ENCODE data around the gene FNDC3B. TPM values are rescaled to one million over a fixed set of nuclear protein-coding genes. Genes with fewer than 3 reads are reported as not detected.

Gene FNDC3B
- polyA plus RNA-seq, 1 donor = 56.3 TPM

DNA sequence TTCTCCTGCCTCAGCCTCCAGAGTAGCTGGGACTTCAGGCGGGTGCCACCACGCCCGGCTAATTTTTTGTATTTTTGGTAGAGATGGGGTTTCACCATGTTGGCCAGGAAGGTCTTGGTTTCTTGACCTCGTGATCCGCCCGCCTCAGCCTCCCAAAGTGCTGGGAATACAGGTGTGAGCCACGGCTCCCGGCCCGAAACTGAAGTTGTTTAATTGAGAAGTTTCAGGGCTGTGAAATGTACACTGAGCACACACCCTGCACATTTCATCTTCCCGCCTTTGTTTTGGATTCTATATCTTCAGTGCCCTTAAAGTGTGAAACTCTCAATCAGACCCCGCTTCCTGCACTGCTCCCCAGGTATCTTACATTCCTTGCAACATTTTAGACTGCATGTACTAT is 149.1 kb downstream of the FNDC3B start:
- DNase-seq (ENCODE audit: low read depth) = no peak

DNA sequence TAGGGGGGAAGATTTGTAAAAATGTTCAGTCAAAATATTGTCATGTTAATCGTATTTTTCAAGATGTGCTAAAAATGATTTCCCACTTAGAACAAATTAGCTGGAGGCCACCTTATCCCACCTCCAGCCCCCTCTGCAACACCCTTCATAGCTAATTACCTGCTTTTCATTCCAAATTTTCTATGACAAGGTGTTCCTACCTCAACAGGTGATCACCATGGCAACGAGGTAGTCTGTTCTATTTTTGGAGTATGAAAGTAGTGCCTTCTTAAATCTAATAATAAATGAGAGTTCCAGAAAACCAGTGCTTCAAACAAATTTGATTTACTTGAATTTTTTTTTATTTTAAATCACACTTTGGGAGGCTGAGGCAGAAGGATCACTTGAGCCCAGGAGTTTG is 149.8 kb downstream of the FNDC3B start:
- no peak for DNase-seq (ENCODE audit: low read depth)

DNA sequence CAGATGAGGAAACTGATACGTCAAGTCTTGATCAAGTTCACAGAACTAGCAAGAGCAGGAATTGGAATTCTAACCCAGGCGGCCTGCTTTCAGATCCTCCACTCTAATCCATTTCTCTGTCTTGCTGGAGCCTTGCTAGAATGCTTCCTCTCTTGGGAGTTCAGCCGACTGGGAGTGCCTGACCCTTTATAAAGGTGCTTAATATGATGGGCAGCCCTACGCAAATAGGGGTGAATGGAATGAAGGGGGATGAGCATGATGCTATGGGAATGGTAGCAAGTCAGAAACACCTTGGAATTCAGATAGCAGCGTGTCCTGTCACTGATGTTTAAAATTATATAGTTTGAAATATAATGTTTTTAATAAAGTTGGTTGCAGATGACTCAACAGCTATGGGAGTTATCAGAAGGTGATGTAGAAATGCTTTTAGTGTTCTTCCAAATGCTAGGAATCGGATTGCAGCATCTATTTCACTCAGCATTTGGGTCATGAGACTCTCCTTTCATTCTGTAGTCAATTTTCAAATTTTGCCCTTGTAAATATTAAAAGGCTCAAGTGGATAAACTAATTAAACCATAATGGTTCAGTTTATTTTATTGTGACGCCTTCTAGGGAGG is 150.7 kb downstream of the FNDC3B start:
- DNase-seq (ENCODE audit: low read depth) = no peak

DNA sequence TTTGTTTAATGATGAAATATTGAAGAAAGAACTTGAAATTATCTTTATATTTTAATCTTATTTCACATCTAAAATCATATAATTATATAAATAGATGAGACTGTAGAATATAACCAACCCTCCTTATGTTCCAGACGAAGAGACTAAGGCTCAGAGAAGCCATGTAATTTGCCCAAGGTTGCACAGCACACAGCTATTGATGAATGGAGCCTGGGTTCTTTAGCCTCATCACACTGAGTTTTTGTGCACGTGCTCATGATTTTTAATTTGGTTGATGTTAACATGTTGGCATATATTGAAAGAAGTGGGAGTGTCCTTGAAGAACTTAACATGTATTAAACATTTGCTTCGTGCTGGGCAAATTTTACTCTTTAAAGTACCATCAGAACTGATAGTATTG is 151.6 kb downstream of the FNDC3B start:
- no peak for DNase-seq (ENCODE audit: low read depth)

DNA sequence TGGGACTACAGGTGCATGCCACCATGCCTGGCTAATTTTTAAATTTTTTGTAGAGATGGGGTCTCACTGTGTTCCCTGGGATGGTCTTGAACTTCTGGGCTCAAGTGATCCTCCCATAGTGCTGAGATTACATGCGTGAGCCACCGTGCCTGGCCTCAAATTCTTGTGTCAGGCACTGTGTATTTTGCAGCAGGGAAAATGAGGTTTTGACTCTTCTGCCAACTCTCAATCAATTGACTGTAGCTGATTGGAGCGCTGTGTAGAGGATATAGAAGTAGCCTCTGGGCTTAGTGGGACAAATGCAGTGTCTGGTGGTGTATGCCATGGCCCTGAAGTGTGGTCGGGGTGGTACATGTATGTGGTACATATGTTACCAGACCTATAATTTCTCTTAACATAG is 152.3 kb downstream of the FNDC3B start:
- DNase-seq (ENCODE audit: low read depth) = no peak

DNA sequence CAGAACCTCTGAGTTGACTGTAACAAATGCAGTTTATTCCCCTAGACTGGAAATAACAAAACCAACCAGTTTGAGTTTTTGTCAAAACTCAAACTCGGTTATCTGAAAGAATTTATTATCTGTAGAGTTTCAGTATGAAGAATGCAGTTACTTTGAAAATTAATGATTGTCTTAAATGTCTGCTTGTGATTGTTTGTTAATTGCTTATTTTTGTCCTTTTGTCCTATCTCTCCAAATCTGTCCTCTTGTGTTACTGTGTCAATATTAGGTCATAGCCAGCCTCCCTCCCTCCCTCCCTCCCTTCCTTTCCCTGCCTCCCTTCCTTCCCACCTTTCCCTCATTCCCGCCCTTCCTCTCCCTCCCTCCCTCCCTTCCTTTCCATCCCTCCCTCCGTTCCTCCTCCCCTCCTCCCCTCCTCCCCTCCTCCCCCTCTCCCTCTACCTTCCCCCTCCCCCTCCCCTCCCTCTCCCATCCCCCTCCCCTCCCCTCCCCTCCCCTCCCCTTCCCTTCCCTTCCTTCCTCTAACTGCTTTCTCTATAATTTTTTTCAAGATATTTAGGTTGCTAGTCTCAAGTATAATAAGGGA is 153.5 kb downstream of the FNDC3B start:
- no peak for DNase-seq (ENCODE audit: low read depth)

DNA sequence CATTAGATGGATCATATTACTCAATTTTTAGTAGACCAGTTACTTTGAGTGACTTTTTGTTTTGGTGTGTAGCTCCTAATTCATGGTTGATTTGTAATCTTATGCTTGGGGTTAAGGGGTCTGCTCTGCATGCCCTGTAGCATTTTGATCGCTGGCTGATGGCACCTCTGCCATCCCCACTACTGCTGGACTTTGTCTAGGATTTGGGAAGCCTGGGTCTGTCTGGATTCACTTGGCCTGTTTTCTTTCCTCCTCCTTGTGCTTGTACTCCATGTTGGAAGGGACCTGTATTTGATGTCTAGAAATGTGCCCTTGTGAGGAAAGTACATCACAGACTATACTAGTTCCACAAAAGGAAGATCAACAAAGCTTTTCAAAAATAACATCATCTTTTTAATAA is 154.1 kb downstream of the FNDC3B start:
- DNase-seq (ENCODE audit: low read depth) = no peak

DNA sequence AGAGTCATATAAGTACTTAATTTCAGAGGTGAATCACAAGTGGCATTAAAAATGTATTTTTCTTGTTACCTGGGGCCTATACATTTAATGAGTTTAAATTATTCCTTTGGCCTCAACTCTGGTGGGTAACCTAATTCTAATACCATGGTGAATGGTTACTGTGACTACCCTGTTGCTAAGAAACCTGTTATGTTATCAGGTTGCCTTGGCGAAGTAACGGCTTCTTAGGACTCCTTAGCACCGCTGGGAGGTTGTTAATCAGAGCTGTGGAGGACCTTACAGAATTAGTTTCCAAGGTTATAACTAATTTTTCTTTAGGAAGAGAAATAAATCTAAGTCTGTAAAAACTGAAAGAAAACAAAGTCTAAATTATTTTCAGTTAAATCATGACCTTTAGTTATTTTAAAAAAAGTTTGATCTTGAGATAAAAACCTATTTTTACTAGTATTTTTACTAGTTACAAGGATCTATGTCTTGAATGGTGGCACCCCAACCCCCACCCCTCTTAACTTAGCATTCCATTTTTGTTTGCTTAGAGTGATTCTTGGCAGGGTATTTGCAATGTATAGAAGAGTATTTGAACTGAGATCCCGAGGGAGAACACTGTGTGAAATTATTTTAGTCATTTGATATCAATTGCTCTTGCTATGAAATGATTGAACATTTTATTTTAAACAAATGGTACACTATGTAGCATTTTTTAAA is 155.5 kb downstream of the FNDC3B start:
- DNase-seq (ENCODE audit: low read depth) = no peak

DNA sequence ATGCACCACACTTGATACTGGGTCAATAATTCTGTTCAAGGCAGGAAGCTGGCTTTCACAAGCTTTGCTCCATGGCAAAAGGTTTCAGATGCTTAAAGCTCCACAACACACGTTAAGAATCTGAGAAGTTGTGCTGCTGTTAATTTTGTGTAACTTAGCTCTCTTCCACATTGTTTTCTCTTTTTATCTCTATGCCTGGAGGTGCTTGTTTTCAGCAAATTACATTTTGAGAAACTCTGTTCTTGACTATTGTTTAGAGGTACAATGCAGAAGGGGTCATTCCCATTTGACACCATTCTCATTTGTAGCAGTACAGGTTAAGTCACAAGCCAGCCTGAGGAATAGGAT is 156.0 kb downstream of the FNDC3B start:
- DNase-seq (ENCODE audit: low read depth) = no peak

DNA sequence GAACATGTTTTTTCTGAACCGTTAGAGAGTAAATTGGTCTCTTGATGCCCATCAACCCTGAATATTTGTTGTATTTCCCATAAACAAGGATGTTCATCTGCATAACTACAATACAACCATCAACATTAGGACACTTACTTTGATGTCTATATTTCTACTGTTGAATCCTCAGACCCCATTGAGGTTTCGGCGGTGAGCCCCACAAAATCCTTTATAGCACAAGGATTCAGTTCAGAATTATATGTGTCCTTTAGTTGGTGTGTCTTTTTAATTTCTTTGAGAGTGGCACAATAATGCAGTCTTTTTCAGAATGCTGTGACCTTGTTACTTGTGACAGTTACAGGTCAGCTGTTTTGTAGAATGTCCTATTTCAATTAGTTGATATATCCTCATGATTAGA is 158.0 kb downstream of the FNDC3B start:
- no peak for DNase-seq (ENCODE audit: low read depth)

DNA sequence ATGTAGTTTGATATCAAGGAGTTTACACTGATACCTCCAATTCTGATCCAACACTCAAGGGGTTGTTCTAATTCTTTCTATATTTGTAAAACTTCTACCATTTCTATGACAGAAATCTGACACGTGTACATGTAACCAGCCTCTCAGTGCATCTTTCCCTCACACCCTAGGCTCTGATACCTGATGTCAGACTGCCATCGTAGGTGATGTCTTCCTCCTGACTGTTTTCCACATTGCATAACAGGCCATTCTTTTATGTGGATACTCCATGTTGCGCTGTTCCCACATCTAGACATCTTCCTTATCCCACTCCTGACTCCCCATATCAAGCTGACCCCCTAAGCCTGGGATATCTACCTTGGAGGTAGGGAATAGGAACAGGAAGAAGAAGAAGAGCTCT is 159.1 kb downstream of the FNDC3B start:
- no peak for DNase-seq (ENCODE audit: low read depth)

DNA sequence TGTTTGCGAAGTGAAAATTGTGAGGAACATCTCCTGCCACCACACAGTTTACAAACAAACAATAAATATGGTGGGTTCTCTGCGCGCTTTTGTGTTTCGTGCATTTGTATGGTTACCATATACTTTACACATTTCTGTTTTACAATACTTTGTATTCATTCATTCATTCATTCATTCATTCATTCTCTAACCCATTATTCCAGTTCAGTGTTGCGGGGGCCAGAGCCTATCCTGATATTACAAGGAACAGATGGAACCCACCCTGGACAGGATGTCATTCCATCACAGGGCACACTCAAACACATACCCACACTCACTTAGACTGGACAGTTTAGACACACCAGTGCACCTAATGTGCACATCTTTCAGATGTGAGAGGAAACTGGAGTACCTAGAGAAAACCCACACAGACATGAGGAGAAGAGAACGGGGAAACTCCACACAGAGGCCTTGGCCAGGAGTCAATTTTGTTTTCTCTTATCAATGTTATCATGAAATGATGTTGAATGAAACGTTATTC is 160.5 kb downstream of the FNDC3B start:
- no peak for DNase-seq (ENCODE audit: low read depth)

DNA sequence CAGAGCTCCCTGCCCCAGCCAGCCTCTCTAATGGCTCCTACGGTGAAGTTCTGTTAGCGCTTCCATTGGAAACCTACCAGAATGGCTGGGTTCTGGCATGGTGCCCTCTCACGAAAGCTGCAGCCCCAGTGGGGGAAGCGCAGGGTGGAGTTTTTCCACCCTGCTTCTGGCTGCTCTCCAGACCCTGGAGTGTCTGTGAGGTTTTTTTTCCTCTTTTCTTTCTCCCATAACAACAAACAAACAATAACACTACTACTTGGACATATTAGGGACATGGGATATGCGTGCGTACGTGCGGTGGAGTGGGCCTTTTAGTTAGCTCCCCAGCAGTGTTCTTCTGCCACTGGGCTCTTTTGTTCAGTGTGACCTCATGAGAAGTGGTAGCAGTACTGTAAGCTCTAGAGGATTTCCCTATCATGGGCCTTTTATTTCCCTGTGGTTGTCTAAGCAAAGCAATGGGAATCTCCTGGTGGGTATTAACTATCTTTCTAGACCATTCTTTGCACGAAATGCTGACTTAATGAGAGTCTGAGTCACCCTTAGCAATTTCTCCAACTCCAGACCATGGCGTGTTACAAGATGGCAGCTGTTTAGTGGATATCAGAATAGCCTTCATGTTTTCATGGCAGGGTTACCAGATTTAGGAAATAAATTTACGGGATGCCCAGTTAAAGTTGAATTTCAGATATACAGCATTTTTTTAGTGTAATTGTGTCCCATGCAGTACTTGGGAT is 161.9 kb downstream of the FNDC3B start:
- peak; percentile 58 for DNase-seq (ENCODE audit: low read depth)

DNA sequence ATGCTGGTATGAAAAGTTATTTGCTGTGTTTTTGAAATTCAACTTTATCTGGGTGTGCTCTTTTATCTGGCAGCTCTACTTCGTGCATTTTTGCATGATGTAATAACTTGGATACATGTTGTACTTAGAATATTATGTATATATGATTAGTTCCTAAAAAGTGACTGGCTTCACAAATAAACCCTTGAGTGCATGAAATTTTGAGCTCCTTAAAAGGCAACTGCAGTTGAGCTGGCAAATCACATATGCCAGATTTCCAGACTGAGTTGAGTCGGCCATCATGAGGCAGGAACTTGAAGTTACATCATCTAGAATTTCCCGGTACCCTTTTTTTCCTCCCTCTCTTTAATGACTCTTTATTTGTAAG is 162.5 kb downstream of the FNDC3B start:
- DNase-seq (ENCODE audit: low read depth) = peak; percentile 57

DNA sequence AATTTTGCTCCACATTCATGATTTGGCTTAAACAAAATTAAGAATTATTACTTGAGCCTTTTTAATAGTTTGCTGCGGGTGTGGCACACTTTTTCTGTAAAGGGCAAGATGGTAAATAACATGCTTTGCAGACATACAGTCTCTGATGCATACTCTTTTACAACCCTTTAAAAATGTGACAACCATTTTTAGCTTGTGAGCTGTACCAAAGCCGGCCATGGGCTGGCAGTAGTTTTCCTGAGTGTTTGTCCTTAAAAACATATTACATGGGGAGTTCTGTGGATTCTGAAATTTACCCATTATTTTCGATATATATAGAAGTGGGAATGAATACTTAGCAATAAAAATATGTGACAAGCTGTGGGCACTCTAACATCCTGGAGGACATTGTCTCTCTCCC is 163.4 kb downstream of the FNDC3B start:
- no peak for DNase-seq (ENCODE audit: low read depth)

DNA sequence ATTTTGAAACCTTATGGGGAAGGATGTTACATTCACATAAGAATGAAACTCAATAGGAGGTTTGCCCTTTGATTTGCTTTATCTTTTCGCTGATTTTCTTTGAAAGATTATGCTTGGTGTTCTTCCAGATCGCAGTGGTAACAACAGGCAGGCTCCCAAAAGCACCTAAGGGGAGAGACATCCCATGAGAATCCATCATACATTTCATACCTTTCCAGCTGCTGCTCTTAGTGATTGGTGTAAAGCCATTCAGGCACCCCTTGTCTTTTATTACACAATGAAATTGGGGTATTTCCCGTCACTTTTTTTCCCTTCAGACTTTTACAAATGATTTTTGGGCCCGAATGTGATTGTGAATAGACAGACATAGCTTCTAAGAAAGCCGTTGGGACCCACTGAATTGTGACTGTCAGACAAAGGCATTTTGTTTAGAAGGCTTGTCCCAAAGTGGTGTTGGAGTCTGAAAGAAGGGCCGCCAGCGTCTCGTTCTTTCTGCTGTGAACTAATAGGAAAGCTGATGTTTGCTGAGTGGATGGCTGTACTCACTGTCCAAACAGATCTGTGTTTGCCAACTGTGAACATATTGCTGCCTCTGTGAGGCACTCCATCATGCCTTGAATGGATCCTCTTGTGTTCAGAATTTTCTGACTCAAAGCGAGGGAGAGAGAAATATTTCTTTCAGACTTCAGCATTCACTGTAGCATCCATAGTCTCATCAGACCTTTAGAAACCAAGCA is 164.3 kb downstream of the FNDC3B start:
- no peak for DNase-seq (ENCODE audit: low read depth)

DNA sequence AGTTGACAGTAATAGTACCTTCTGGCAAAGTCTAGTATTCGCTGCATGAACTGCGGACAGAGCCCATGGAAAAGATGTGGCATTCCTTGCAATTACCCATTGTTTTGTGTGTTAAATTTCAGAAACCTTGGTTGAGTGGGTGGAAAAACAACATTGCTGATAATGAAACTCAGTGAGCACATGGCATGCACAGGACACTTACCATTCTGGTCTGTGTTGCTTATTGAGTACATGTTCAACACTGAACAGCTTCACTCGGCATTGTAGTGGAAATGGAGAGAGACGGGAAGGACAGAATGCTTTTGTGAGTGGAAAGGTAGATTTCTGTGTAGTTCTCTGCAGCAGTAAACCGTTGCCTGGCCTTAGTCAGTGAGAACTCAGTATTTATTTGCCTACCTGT is 165.3 kb downstream of the FNDC3B start:
- DNase-seq (ENCODE audit: low read depth) = no peak

DNA sequence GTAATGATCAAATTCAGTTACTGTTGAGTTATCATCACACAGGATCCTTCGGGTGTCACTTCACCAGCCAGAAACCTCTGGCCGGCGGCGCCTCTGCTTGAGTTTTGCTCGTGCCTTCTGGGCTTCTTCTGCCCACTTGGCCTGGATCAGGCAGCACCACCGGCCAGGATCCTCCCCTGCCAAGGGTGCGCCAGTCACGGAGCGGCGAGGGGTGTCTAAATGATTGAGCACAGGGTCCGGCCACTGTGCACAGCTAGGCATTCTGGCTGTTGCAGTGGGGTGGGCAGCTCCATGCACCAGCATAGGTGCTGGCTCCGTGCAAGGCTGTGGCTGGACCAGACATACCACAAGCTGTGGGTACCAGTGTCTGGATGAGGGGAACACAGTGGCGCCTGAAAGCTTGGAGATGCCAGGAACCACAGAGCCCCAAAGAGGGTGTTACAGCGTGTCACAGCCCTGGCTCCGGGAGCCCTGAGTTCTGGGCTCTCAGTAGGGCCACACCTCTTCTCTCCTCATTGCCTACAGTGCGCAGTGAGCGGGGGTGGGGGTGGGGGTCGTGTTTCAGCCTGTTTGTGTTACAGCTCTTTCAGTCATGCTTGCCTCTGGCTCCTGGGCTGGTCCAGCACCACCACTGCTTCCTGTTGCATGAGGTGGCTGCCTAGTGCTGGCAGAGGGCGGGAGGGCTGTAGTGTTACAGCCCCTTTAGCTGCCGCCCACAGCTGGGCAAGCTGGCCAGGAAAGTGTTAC is 169.4 kb downstream of the FNDC3B start:
- DNase-seq (ENCODE audit: low read depth) = no peak

DNA sequence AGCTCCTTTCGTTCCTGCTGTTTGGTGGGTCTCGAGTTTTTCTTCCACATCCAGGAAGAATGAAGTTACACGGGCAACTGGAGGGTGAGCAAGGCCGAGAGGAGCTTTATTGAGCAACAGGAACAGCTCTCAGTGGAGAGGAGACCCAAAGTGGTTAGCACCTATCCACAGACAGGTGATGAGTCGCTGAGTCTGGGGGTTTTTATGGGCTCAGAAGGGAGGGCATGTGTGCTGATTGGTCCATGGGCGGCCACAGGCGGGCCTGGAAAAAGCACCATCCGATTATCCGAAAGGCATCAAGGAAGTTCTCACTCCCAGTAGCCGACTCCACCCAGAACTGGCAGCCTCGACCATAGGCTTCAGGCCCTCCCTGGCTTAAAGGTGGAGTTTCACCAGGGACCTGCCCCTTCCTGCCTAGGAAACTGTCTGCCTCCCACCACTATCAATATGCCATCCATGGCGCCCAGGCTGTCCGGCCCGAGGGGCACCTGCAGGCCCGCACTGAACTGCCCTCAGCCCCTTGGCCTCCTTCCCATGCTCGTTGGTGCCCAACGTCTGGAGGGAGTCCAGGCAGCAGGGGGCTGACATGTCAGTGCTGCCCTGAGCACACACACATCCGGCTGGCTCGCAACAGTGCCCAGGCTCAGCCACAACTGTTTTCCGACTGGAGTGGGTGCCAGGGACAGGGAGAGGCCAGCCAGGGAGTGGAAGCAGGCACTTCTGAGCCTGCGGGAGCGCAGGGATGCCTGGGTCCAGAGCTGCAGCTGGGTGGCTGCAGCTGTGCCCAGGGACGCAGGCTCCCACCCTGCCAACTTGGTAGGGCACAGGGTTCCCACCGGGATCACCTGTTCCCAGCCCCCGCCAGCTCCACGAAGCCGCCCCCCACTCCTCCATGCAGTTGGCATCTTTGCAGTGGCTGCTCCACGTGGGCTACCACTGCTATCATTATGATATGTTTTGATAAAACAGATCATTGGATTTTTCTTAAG is 170.2 kb downstream of the FNDC3B start:
- DNase-seq (ENCODE audit: low read depth) = no peak

DNA sequence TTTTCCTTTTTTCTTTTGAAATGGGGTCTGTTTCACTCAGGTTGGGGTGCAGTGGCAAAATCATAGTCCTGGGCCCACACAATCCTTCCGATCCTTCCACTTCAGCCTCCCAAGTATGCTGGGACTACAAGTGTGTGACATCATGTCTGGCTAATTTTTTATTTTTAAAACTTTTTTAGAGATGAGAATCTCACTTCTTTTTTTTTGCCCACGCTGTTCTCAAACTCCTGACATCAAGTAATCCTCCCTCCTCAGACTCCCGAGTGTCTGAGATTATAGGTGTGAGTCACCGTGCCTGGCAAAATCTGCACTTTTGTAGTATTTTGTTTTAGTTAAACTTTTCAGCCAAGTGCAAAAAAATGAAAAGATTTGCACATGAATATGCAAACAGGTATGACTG is 171.0 kb downstream of the FNDC3B start:
- no peak for DNase-seq (ENCODE audit: low read depth)

Measured in forelimb muscle (tissue), 1 donor.